RWPE1 (cell line): ENCODE measurements around the gene FBL.

Experiments
- CTCF ChIA-PET: fragments of 350-600 bp; sonication (Branson Sonifier 250); formaldehyde crosslinking; extraction: SDS; loops from one replicate; lab custom pipeline; 2021; lab: Yijun Ruan, JAX
- POLR2A ChIA-PET: fragments of 400-600 bp; formaldehyde crosslinking; extraction: SDS; loops from one replicate; lab custom pipeline; 2020; ENCODE audit warnings: antibody characterized with exemption; ENCODE audit not compliant: low non-redundant PET; lab: Yijun Ruan, JAX
- DNase-seq: peaks from one replicate; pipeline ENCODE4 v3.0.0; 2012; ENCODE audit warnings: low spot score
- H3K27ac ChIP-seq: fragments of 450-650 bp; 2 replicates; pipeline ENCODE4 v1.5.1; 2017
- CTCF ChIP-seq: fragments of 450-650 bp; conservative IDR thresholded peaks from 2 replicates; pipeline ENCODE4 v1.5.1; 2017; ENCODE audit warnings: low read depth, mild to moderate bottlenecking

Gene FBL

GRCh38 chr19:39841041-39841440, 5.1 kb downstream of the FBL start:
- TF ChIP-seq CTCF, result no peak
- CTCF ChIA-PET, result interaction anchor here (0.6 to 0.9 kb wide), 2 partner anchors 55 to 139 kb away, joined by 3 to 5 read pairs; no protein-coding TSS in a partner anchor
- no peak overlapping the region for H3K27ac ChIP-seq
- no peak for DNase-seq
- POLR2A ChIA-PET, result interaction anchor here (0.6 kb wide), 1 partner anchor 16 kb away, joined by 3 read pairs; no protein-coding TSS in a partner anchor

DNA sequence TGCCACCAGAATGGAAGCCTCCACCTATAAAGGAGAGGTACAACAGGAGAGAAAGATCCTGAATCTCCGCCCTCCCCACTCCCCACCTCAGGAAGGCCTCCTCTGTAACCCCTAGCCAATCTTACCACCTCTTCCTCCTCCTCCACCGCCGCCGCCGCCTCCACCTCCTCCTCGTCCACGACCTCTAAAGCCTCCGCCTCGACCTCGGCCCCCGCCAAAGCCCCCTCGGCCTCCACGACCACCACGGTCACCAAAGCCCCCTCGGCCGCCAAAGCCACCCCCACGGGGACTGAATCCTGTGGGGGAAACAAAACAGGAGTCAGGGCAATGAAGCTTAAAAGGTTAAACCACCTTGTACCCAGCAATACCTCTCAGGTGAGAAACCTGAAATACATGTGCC, 5.7 kb downstream of the FBL start:
- TF ChIP-seq CTCF, result no peak
- no peak for DNase-seq
- CTCF ChIA-PET, result no interaction called here
- H3K27ac ChIP-seq, result no peak overlapping the region
- POLR2A ChIA-PET, result interaction anchor here (0.6 kb wide), 1 partner anchor 16 kb away, joined by 3 read pairs; no protein-coding TSS in a partner anchor

DNA sequence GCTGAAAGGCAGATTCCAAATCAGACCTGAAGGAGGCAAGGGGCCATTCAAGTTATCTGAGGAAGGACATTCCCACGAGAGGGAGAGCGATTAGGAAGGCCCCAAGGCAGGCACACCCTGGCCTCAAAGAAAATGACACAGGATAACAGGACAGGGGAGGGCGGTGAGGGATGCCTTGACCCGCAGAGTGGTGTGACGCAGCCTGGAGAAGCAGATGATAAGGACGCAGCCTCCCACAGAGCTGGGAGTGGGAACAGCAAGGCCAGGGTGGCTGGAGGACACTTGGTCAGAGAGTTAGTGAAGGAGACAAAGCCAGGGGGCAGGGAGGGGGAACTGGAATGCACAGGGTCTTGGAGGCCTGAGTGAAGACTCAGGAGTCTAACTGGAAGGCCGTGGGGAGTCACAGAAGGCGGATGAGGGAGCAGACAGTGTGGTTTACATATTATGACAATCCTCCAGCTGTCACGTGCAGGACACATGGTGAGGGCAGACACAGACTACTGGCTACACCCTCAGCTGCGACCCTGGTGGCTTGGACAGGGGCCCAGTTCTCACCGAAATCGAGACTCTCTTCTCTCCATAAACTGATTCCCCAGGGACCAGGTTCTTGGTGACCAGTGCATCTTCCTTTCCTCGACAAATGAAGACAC, 6.4 kb downstream of the FBL start:
- CTCF ChIA-PET, result no interaction called here
- no peak for DNase-seq
- H3K27ac ChIP-seq, result no peak overlapping the region
- no peak for TF ChIP-seq CTCF
- POLR2A ChIA-PET, result no interaction called here

DNA sequence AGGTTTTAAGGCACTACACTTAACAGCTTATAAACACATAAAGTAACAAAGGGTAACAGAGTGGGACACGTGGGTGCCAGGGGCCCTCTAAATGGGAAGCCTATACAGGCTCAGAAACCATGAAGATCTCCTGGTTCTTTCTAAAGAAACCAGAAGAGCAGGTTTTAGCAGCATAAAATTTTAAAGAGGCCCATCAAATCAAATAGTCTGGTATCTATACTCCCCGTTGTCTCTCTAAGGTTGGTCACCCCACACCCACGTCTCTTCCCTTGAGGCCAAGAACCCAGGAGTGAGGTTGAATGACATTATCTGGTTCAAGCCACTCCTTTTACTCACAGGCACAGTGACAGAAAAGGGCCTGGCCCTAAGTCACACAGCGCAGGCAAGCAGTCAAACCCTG, 7.6 kb downstream of the FBL start:
- peak overlapping the region; percentile 29; the same call in 1 of the 2 replicates for H3K27ac ChIP-seq
- no peak for TF ChIP-seq CTCF
- POLR2A ChIA-PET, result no interaction called here
- DNase-seq, result no peak
- CTCF ChIA-PET, result interaction anchor here (0.5 kb wide), 1 partner anchor 335 kb away, joined by 3 read pairs; no protein-coding TSS in a partner anchor

DNA sequence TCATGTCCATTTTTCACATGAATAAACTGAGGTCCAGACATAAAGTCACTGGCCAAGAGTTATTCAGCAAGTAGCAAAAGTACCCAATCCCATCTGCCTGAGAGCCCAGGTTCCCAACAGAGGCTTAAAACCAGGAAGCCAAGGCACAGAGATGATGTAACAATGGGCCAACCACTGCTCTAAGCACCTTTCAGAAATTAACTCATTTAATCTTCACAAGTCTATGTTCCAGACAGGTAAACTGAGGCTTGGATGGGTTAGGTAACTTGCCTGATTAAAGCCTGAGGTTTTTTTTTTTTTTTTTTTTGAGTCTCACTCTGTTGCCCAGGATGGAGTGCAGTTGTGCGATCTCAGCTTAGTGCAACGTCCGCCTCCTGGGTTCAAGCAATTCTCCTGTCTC, 8.2 kb downstream of the FBL start:
- ChIA-PET CTCF (no interaction called here), POLR2A (no interaction called here)
- DNase-seq, result no peak
- no peak for TF ChIP-seq CTCF
- H3K27ac ChIP-seq, result no peak overlapping the region

GRCh38 chr19:39834287-39834841, 11.8 kb downstream of the FBL start:
- ChIA-PET POLR2A (interaction anchor here (0.5 to 0.9 kb wide), 3 partner anchors 9 to 136 kb away, joined by 3 to 6 read pairs (median 4); partner anchors contain the start of genes FBL and PSMC4), CTCF (interaction anchor here (0.9 kb wide), 1 partner anchor 10 kb away, joined by 12 read pairs; no protein-coding TSS in a partner anchor)
- peak overlapping the region; percentile 92 for H3K27ac ChIP-seq
- DNase-seq, result no peak
- TF ChIP-seq CTCF, result no peak
